H1 (cell line): ENCODE data around the gene CYP4F11. TPM values are rescaled to one million over a fixed set of nuclear protein-coding genes. Genes with fewer than 3 reads are reported as not detected.

Source experiments
- CTCF ChIA-PET: fragments of 300-600 bp; sonication (Branson Sonifier 250); formaldehyde crosslinking; loops from one replicate; lab custom pipeline; 2021; ENCODE audit not compliant: partially characterized antibody; lab: Charles Lee
- POLR2A ChIA-PET: fragments of 300-600 bp; sonication (Branson Sonifier 250); formaldehyde crosslinking; loops from one replicate; lab custom pipeline; 2021; ENCODE audit warnings: inconsistent platforms; ENCODE audit not compliant: partially characterized antibody; lab: Charles Lee
- DNase-seq, 2 experiments: peaks; one replicate each; pipeline versions ENCODE4 v3.0.0 to v3.0.0-alpha.2; 2010 to 2022; ENCODE audit warnings: low spot score in 2 of 2, low read depth in 1 of 2, mixed read lengths in 1 of 2
- FAIRE-seq: peaks from 2 replicates; lab custom pipeline; 2011; peaks lifted over from hg19 to GRCh38; lab: Jason Lieb, UNC
- H2AFZ ChIP-seq: 2 replicates; pipeline ENCODE4 v1.8.1; 2012; ENCODE audit warnings: low read length, inconsistent platforms
- H2AK5ac ChIP-seq: 2 replicates; pipeline ENCODE4 v1.6.1; 2013; ENCODE audit warnings: low read depth, low read length
- H2BK120ac ChIP-seq: replicated peaks from 2 replicates; pipeline ENCODE3; 2013; ENCODE audit warnings: low read depth, low read length, inconsistent platforms
- H2BK12ac ChIP-seq: 2 replicates; pipeline ENCODE4 v1.6.1; 2013; ENCODE audit warnings: low read depth, low read length
- H2BK15ac ChIP-seq: 2 replicates; pipeline ENCODE4 v1.6.1; 2013; ENCODE audit warnings: low read length
- H2BK20ac ChIP-seq: 2 replicates; pipeline ENCODE4 v1.6.1; 2013; ENCODE audit warnings: low read length
- H2BK5ac ChIP-seq: 2 replicates; pipeline ENCODE4 v1.6.1; 2013; ENCODE audit warnings: low read depth, low read length
- H3K14ac ChIP-seq: 2 replicates; pipeline ENCODE4 v1.6.1; 2013; ENCODE audit warnings: inconsistent platforms; ENCODE audit not compliant: insufficient read length
- H3K18ac ChIP-seq: 2 replicates; pipeline ENCODE4 v1.6.1; 2013; ENCODE audit warnings: low read length; ENCODE audit errors: extremely low read depth
- H3K23ac ChIP-seq: 2 replicates; pipeline ENCODE4 v1.6.1; 2013; ENCODE audit warnings: inconsistent platforms; ENCODE audit not compliant: insufficient read length
- H3K23me2 ChIP-seq: 2 replicates; pipeline ENCODE4 v1.6.1; 2013; ENCODE audit warnings: low read depth, low read length
- H3K27ac ChIP-seq: 2 replicates; pipeline ENCODE4 v1.6.1; 2011; ENCODE audit warnings: low read depth, low read length, inconsistent platforms
- H3K27me3 ChIP-seq, 4 experiments: replicated peaks in 1 of 4; 1 replicate in 1 of 4; 2 replicates in 3 of 4; pipeline versions ENCODE4 v1.6.1 to v1.8.1; 2011 to 2013; ENCODE audit warnings: low read length in 3 of 4, mild to moderate bottlenecking in 3 of 4, inconsistent platforms in 2 of 4, mixed read lengths in 2 of 4, moderate library complexity in 1 of 4; ENCODE audit not compliant: control insufficient read depth in 3 of 4, insufficient read depth in 3 of 4; ENCODE audit errors: extremely low read depth in 1 of 4
- H3K36me3 ChIP-seq, 4 experiments: 2 replicates each; pipeline versions ENCODE4 v1.6.1 to v1.8.1; 2011 to 2013; ENCODE audit warnings: mild to moderate bottlenecking in 4 of 4, low read length in 3 of 4, moderate library complexity in 2 of 4, control low read depth in 1 of 4, inconsistent platforms in 1 of 4; ENCODE audit not compliant: insufficient read depth in 4 of 4, control insufficient read depth in 2 of 4
- H3K4ac ChIP-seq: replicated peaks from 2 replicates; pipeline ENCODE3; 2013; ENCODE audit warnings: low read length, low read depth, mixed read lengths, inconsistent platforms; ENCODE audit not compliant: insufficient read length
- H3K4me1 ChIP-seq, 4 experiments: replicated peaks in 1 of 4; 1 replicate in 1 of 4; 2 replicates in 3 of 4; pipeline versions ENCODE4 v1.6.1 to v1.8.1; 2011 to 2013; ENCODE audit warnings: low read length in 3 of 4, inconsistent platforms in 2 of 4, mixed read lengths in 1 of 4; ENCODE audit not compliant: insufficient read depth in 4 of 4, control insufficient read depth in 3 of 4
- H3K4me2 ChIP-seq, 2 experiments: 2 replicates each; pipeline versions ENCODE4 v1.6.1 to v1.8.1; 2011 to 2013; ENCODE audit warnings: low read depth in 2 of 2, low read length in 2 of 2, control low read depth in 1 of 2, inconsistent platforms in 1 of 2, mild to moderate bottlenecking in 1 of 2; ENCODE audit not compliant: insufficient read depth in 1 of 2
- H3K4me3 ChIP-seq, 4 experiments: fragments of 200-600, 300-600 bp in 1 of 4; sonication (generic), shearing (Covaris generic), sonication (Bioruptor Twin) in 1 of 4; 2 replicates each; pipeline versions ENCODE4 v1.5.1 to v1.8.1; 2011 to 2016; ENCODE audit warnings: low read length in 4 of 4, low read depth in 3 of 4, control low read depth in 2 of 4, inconsistent platforms in 2 of 4, mild to moderate bottlenecking in 2 of 4, mixed read lengths in 1 of 4, moderate library complexity in 1 of 4; ENCODE audit not compliant: insufficient read depth in 2 of 4; ENCODE audit errors: extremely low read depth in 1 of 4
- H3K56ac ChIP-seq: replicated peaks from 2 replicates; pipeline ENCODE3; 2013; ENCODE audit warnings: low read depth, mild to moderate bottlenecking, mixed read lengths, low read length, inconsistent platforms; ENCODE audit not compliant: insufficient read length
- H3K79me1 ChIP-seq: 2 replicates; pipeline ENCODE4 v1.6.1; 2013; ENCODE audit warnings: low read depth, low read length, control low read depth
- H3K79me2 ChIP-seq, 2 experiments: 2 replicates each; pipeline versions ENCODE4 v1.6.1 to v1.8.1; 2012 to 2013; ENCODE audit warnings: low read length in 2 of 2, mild to moderate bottlenecking in 2 of 2, inconsistent platforms in 1 of 2; ENCODE audit not compliant: insufficient read depth in 2 of 2, control insufficient read depth in 1 of 2
- H3K9ac ChIP-seq, 4 experiments: replicated peaks in 1 of 4; 1 replicate in 1 of 4; 2 replicates in 3 of 4; pipeline versions ENCODE4 v1.6.1 to v1.8.1; 2011 to 2013; ENCODE audit warnings: low read depth in 3 of 4, low read length in 3 of 4, control low read depth in 2 of 4, mild to moderate bottlenecking in 2 of 4, moderate library complexity in 2 of 4, inconsistent platforms in 1 of 4; ENCODE audit errors: extremely low read depth in 1 of 4
- H3K9me3 ChIP-seq, 2 experiments: 2 replicates each; pipeline versions ENCODE4 v1.6.1 to v1.8.1; 2012 to 2013; ENCODE audit warnings: mild to moderate bottlenecking in 2 of 2, moderate library complexity in 2 of 2, control low read depth in 1 of 2, inconsistent platforms in 1 of 2, low read depth in 1 of 2, low read length in 1 of 2, mixed read lengths in 1 of 2; ENCODE audit not compliant: insufficient read depth in 2 of 2
- H4K20me1 ChIP-seq, 2 experiments: replicated peaks in 1 of 2; 2 replicates each; pipeline versions ENCODE3 to v1.8.1; 2011 to 2013; ENCODE audit warnings: inconsistent platforms in 2 of 2, low read length in 2 of 2, mild to moderate bottlenecking in 1 of 2; ENCODE audit not compliant: insufficient read depth in 2 of 2, control insufficient read depth in 1 of 2
- H4K5ac ChIP-seq: 2 replicates; pipeline ENCODE4 v1.6.1; 2013; ENCODE audit warnings: low read length, low read depth, mixed read lengths, inconsistent platforms; ENCODE audit not compliant: insufficient read length
- H4K8ac ChIP-seq: 2 replicates; pipeline ENCODE4 v1.8.0; 2013; ENCODE audit warnings: mild to moderate bottlenecking, moderate library complexity, low read length, inconsistent platforms; ENCODE audit not compliant: insufficient read depth; ENCODE audit errors: extremely low read depth
- H4K91ac ChIP-seq: replicated peaks from 2 replicates; pipeline ENCODE3; 2013; ENCODE audit warnings: low read length, mixed read lengths, inconsistent platforms; ENCODE audit not compliant: insufficient read length
- ASH2L ChIP-seq: fragments of 200-600, 300-600 bp; sonication (generic); IDR thresholded peaks from one replicate; pipeline ENCODE4 v1.7.1; 2017; ENCODE audit warnings: low read length
- BRCA1 ChIP-seq: IDR thresholded peaks from 2 replicates; pipeline ENCODE4 v1.6.1; 2012; ENCODE audit warnings: low read depth, low read length, improper control_type of control experiment
- CBX8 ChIP-seq: fragments of 300-800, 300-1000 bp; sonication (generic); IDR thresholded peaks from 2 replicates; pipeline ENCODE4 v1.7.1; 2016; ENCODE audit warnings: low read depth, low read length, borderline replicate concordance
- CHD1 ChIP-seq: IDR thresholded peaks from 2 replicates; pipeline ENCODE4 v1.6.1; 2012; ENCODE audit warnings: low read depth, low read length, improper control_type of control experiment
- FOSL1 ChIP-seq: IDR thresholded peaks from 2 replicates; pipeline ENCODE4 v1.6.1; 2011; ENCODE audit warnings: mild to moderate bottlenecking, low read depth, low read length, moderate library complexity; ENCODE audit not compliant: insufficient read depth
- HDAC2 ChIP-seq, 2 experiments: fragments of 300-600 bp in 1 of 2; sonication (generic) in 1 of 2; IDR thresholded peaks; 2 replicates each; pipeline ENCODE4 v1.6.1; 2011 to 2012; ENCODE audit warnings: low read depth in 2 of 2, low read length in 2 of 2, mild to moderate bottlenecking in 2 of 2, moderate library complexity in 2 of 2, borderline replicate concordance in 1 of 2, inconsistent platforms in 1 of 2
- JUN ChIP-seq: IDR thresholded peaks from 2 replicates; pipeline ENCODE4 v1.6.1; 2011; ENCODE audit warnings: low read depth, mild to moderate bottlenecking, improper control_type of control experiment, low read length
- NRF1 ChIP-seq: IDR thresholded peaks from 2 replicates; pipeline ENCODE4 v1.6.1; 2011; ENCODE audit warnings: mild to moderate bottlenecking, low read depth, low read length, improper control_type of control experiment
- RXRA ChIP-seq: IDR thresholded peaks from 2 replicates; pipeline ENCODE4 v1.6.1; 2011; ENCODE audit warnings: low read depth, mild to moderate bottlenecking, low read length, moderate library complexity; ENCODE audit not compliant: insufficient read depth
- SIX5 ChIP-seq: IDR thresholded peaks from 2 replicates; pipeline ENCODE4 v1.6.1; 2011; ENCODE audit warnings: mild to moderate bottlenecking, low read depth, low read length
- SP1 ChIP-seq: IDR thresholded peaks from 2 replicates; pipeline ENCODE4 v1.6.1; 2011; ENCODE audit warnings: low read depth, low read length
- SP2 ChIP-seq: IDR thresholded peaks from 2 replicates; pipeline ENCODE4 v1.6.1; 2012; ENCODE audit warnings: mild to moderate bottlenecking, low read length, inconsistent platforms
- SP4 ChIP-seq: IDR thresholded peaks from 2 replicates; pipeline ENCODE4 v1.6.1; 2012; ENCODE audit warnings: low read length, inconsistent platforms
- SRF ChIP-seq: IDR thresholded peaks from 2 replicates; pipeline ENCODE4 v1.6.1; 2011; ENCODE audit warnings: mild to moderate bottlenecking, low read depth, low read length, moderate library complexity
- TBP ChIP-seq: IDR thresholded peaks from 2 replicates; pipeline ENCODE4 v1.6.1; 2011; ENCODE audit warnings: low read depth, low read length, improper control_type of control experiment
- WGBS, 2 experiments: shearing (Covaris generic) in 1 of 2; methylation state at CpG; one replicate each; pipeline versions ENCODE4 v1.1.6 to v1.1.7; 2013 to 2015; ENCODE audit warnings: low lambda C conversion rate in 2 of 2, mixed read lengths in 2 of 2, inconsistent platforms in 1 of 2, low coverage in 1 of 2, missing lambda C conversion rate in 1 of 2; ENCODE audit not compliant: insufficient replicate concordance in 2 of 2, insufficient coverage in 1 of 2, insufficient read length in 1 of 2; ENCODE audit errors: extremely low coverage in 1 of 2, missing lambda C conversion rate in 1 of 2; 5-methylcytosine and 5-hydroxymethylcytosine counted together
- polyA plus RNA-seq, 7 experiments: library from polyadenylated mRNA; depleted of rRNA in 3 of 7; stranded (reverse) in 5 of 7; unstranded in 2 of 7; fragments of >200 nt in 5 of 7; fragments of 200-250 nt in 2 of 7; gene quantifications; 1 replicate in 5 of 7; 2 replicates in 1 of 7; 4 replicates in 1 of 7; pipeline versions ENCODE4 v1.2.1 to v1.2.3, GENCODE V29; 2011 to 2013; ENCODE audit warnings: missing spikeins in 2 of 7, mixed read lengths in 2 of 7
- total RNA-seq: library from RNA; stranded (reverse); fragmentation: NEBNext Ultra II Directional; extraction: Animal tissue kit (Norgen Biotek cat#: 25700); gene quantifications from 2 replicates; pipeline ENCODE4 v1.2.1, GENCODE V29; 2021
- TF ChIP-seq, protein P1 (sequence below): IDR thresholded peaks from 2 replicates; pipeline ENCODE4 v1.6.1; 2012; ENCODE audit warnings: inconsistent platforms

Gene CYP4F11
- total and polyA plus RNA-seq, 2 of the 8 experiments (the other 6 are each of a cell fraction or from before 2014, with no cell fraction given): not detected

DNA sequence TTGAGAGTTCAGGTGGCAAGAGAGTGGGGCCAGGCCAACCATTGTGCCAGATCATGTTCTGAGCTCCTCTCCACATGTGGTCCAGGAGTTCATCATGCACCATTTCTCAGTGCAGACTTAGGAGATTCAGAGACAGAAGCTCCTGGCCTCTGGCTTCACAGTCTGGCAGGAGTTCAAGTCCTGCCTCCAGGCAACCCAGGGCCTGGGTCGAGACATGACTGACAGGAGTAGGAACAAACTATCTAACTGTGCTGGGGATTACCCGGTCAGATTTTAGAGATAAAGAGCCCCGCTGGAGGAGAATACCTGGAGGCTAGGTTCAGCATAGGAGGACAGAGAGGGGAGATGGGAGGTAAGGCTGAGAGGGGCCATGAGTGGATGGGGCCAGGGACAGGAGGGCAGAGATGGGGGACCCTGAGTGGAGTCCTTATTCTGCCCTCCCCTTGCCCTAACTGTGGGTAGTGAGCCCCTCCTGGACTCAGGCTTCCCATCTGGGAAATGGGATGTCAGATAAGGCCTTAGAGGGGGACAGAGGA, 906 bp upstream of the CYP4F11 start:
- Histone ChIP-seq H3K9ac (no peak overlapping the region), H3K56ac (no peak overlapping the region), H3K4me3 (no peak overlapping the region), H2AFZ (no peak overlapping the region), H3K18ac (no peak overlapping the region), H4K5ac (no peak overlapping the region), H3K23me2 (no peaks in the 10 kb centered on the region), H3K4ac (no peak overlapping the region), H3K79me1 (no peaks in the 10 kb centered on the region), H2BK120ac (no peak overlapping the region), H3K9me3 (peaks cover 60 to 78% of the 10 kb centered on the region in 2 experiments), H3K27me3 (no peaks in the 10 kb centered on the region), H3K79me2 (no peaks in the 10 kb centered on the region), H4K20me1 (no peaks in the 10 kb centered on the region), H3K36me3 (no peaks in the 10 kb centered on the region), H4K91ac (no peak overlapping the region), H4K8ac (no peak overlapping the region), H2BK20ac (no peak overlapping the region), H2BK5ac (no peak overlapping the region), H3K27ac (no peak overlapping the region), H3K4me1 (no peaks in the 10 kb centered on the region), H2BK15ac (no peak overlapping the region), H2BK12ac (no peak overlapping the region), H3K14ac (no peak overlapping the region), H3K4me2 (no peak overlapping the region), H2AK5ac (no peak overlapping the region), H3K23ac (no peak overlapping the region)
- ChIA-PET POLR2A (no interaction called here), CTCF (no interaction called here)
- DNase-seq (no peak), FAIRE-seq (no peak)
- WGBS, 2 experiments: 56% methylated on average over 3 of the region's 3 CpGs; no CpG with 5 or more reads in 1 of the 2 experiments
- TF ChIP-seq SP4: no peak
- no peak for TF ChIP-seq ASH2L
- TF ChIP-seq, protein P1, sequence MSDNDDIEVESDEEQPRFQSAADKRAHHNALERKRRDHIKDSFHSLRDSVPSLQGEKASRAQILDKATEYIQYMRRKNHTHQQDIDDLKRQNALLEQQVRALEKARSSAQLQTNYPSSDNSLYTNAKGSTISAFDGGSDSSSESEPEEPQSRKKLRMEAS: no peak
- no peak for TF ChIP-seq JUN
- no peak for TF ChIP-seq RXRA
- TF ChIP-seq TBP: no peak
- no peak for TF ChIP-seq SRF
- TF ChIP-seq FOSL1: no peak
- no peak for TF ChIP-seq SIX5
- no peak for TF ChIP-seq SP1
- TF ChIP-seq SP2: no peak
- TF ChIP-seq CBX8: no peak
- no peak for TF ChIP-seq HDAC2 (IDR thresholded peaks at IDR 0.05; ENCODE audit: borderline replicate concordance in 1 of 2, low read depth in 2 of 2, low read length in 2 of 2)
- no peak for TF ChIP-seq BRCA1
- TF ChIP-seq CHD1: no peak
- no peak for TF ChIP-seq NRF1
